ENCODE results near the gene THBS2.

GRCh38 chr6:169241688-169242350 lies 11.8 kb downstream of the THBS2 start:
- TF ChIP-seq CTCF (IDR thresholded peaks at IDR 0.05) (no peak), POLR2A (IDR thresholded peaks at IDR 0.05) (no peak)
